Inferior parietal cortex (tissue), 1 donor: ENCODE results near the gene WDR7.

Experiments
- DNase-seq: peaks from one replicate; pipeline ENCODE4 v3.0.0-alpha.2; 2016; ENCODE audit errors: extremely low spot score

The WDR7 gene

GRCh38 chr18:56937874-56938430, 286.8 kb downstream of the WDR7 start:
- no peak for DNase-seq

- peak; percentile 39 for DNase-seq
Measured at GRCh38 chr18:56945171-56946083, 294.3 kb downstream of the WDR7 start.

- DNase-seq = no peak
Measured at GRCh38 chr18:56947236-56947635, 296.1 kb downstream of the WDR7 start.

- no peak for DNase-seq
Measured at GRCh38 chr18:56952026-56952425, 300.9 kb downstream of the WDR7 start.

GRCh38 chr18:56953428-56954198, 302.5 kb downstream of the WDR7 start:
- DNase-seq = no peak

GRCh38 chr18:56955490-56955889, 304.3 kb downstream of the WDR7 start:
- DNase-seq = no peak

- DNase-seq = no peak
Measured at GRCh38 chr18:56959120-56959519, 308.0 kb downstream of the WDR7 start.

- no peak for DNase-seq
Measured at GRCh38 chr18:56962322-56962721, 311.2 kb downstream of the WDR7 start.

- no peak for DNase-seq
Measured at GRCh38 chr18:56967035-56967434, 315.9 kb downstream of the WDR7 start.

- no peak for DNase-seq
Measured at GRCh38 chr18:56973487-56973886, 322.3 kb downstream of the WDR7 start.

GRCh38 chr18:56974141-56974540, 323.0 kb downstream of the WDR7 start:
- no peak for DNase-seq

- DNase-seq = no peak
Measured at GRCh38 chr18:56975276-56975675, 324.1 kb downstream of the WDR7 start.

GRCh38 chr18:56977309-56977708, 326.1 kb downstream of the WDR7 start:
- DNase-seq = no peak

GRCh38 chr18:56977771-56978170, 326.6 kb downstream of the WDR7 start:
- no peak for DNase-seq

GRCh38 chr18:56980151-56980550, 329.0 kb downstream of the WDR7 start:
- no peak for DNase-seq

GRCh38 chr18:56982766-56983165, 331.6 kb downstream of the WDR7 start:
- peak; percentile 44 for DNase-seq

GRCh38 chr18:56983275-56983992, 332.3 kb downstream of the WDR7 start:
- no peak for DNase-seq

- peak; percentile 39 for DNase-seq
Measured at GRCh38 chr18:56984731-56985130, 333.6 kb downstream of the WDR7 start.

GRCh38 chr18:56986829-56987228, 335.7 kb downstream of the WDR7 start:
- no peak for DNase-seq

- no peak for DNase-seq
Measured at GRCh38 chr18:56987236-56987635, 336.1 kb downstream of the WDR7 start.

GRCh38 chr18:56988022-56988421, 336.9 kb downstream of the WDR7 start:
- no peak for DNase-seq

- no peak for DNase-seq
Measured at GRCh38 chr18:56990678-56991077, 339.5 kb downstream of the WDR7 start.
